LoVo (cell line): ENCODE measurements around the gene LRR1.
A peak's percentile ranks its signal among the peaks of the same experiment; 100 is the strongest.
"Not testable (repeated sequence)": the region's sequence is repeated elsewhere in the genome, so short reads cannot be mapped to it uniquely, and the experiment has no call there.

Experiments
- DNase-seq: peaks from one replicate; pipeline ENCODE4 v3.0.0-alpha.2; 2016; ENCODE audit warnings: low spot score

Gene LRR1

DNA sequence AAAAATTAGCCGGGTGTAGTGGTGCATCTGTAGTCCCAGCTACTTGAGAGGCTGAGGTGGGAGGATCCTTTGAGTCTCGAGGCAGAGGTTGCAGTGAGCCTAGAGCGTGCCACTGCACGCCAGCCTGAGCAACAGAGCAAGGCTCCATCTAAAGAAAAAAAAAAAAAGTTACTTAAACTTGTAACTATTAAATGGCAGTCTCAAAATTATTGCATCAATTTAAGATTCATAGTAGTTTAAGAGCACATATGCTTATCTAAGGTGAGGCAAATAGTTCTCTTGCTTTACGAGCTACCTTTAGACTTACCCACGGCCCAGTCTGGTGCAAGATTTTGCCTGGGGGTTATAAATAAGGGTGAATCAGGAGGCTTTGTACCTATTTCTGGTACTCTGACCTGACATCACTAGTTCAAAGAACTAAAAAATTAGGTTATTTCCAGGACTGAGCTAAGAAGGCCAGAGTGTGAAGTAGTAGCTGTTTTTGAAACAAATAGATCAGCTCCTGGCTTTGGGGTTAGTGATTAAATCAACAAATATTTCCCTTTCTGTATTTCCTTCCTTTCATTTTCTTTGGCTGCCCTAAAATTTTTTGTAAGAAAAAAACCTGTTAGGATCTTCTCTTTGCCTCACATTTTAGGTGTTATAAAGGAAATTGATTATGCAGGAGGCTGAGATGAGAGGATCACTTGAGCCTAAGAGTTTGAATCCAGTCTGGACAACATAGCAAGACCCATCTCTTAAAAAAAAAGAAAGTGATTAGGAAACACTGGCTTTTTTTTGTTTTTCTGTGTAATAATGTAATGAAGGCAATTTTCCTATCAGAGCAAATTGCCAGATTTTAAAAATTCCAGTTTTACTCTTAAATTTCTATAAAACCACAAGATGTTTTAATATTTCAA, 25.4 kb downstream of the LRR1 start:
- peak; percentile 62 for DNase-seq

DNA sequence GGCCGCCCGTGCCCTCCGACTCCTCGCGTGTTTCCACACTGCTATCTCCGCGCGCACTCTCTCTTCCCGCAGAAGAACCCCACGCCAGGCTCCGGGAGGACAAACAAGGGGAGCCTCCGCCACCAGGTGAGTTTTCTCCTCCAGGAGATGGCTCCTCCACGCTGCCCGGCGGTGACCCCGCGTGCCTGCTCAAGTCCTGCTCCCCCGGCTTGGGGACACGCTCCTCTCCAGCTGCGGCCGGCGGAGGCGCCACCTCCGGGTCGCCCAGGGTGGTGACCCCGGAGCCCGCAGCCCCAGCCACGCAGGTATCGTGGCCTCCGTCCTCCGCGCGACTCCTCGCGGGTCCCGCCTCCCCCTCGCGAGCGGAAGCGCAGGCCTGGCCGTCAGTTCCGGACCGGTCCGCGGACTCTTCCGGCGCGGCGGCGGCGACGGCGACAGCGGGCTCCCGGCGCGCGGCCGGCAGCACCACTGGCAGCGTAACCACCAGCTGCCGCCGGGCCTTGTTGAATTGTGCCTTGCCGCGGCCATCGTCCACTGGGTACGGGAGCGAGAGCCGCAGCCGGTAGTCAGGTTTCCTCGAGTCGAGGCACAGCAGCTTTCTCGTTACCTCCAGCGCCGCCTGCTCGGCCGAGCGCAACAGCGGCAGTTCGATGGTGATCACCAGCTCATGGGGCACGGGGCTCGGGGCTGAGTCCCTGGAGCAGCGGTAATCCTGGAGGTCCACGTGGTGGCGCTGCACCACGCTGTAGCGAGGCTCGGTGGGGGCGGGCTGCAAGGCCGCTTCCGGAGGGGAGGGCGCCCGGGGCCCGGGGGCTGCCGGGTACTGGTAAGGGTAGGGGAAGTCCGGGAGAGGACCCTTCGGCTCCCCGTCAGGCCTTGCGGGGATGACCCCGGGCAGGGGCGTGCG, 35.2 kb downstream of the LRR1 start:
- peak; percentile 92 for DNase-seq

DNA sequence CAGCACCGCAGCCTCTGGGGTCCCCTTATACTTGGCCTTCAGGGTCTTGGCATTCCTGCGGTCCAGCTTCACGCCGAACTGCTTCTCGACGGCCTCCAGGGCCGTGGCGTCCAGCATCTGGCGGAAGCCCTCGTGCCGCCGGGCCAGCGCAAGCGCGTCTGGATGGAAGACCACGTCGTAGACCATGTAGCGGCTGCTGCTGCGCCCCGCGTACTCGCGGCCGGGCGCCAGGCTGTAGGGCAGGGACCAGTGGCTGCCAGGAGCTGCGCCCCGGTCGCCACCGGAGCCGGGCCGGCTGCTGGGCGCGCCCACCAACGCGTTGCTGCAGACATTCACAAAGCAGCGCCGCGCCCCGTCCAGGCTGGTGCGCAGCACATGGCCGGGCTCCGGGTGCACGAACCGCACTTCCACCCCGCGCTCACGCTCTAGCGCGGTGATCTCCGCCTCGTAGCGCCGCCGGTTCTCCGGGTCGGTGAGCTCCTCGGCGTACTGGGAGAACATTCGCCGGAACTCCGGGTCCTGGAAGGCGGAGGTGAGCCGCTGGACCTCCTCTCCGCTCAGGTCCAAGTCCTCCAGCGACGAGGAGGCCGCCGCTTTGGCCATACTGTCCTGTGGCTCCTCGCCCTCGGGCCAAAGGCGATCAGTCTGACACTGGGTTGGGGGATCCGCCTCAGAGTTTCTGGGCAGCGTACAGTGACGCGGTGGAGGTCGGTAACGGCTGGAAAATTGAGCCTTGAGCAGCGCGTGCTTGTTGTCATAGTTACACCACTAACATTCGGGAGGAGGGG, 36.0 kb downstream of the LRR1 start, which contains the start of gene DNAAF2:
DNAAF2 (minus strand) TSS at position 698 of the 788 bp plus-strand sequence; CDS start at position 603, 95 bp downstream.
- peak; percentile 62 for DNase-seq

DNA sequence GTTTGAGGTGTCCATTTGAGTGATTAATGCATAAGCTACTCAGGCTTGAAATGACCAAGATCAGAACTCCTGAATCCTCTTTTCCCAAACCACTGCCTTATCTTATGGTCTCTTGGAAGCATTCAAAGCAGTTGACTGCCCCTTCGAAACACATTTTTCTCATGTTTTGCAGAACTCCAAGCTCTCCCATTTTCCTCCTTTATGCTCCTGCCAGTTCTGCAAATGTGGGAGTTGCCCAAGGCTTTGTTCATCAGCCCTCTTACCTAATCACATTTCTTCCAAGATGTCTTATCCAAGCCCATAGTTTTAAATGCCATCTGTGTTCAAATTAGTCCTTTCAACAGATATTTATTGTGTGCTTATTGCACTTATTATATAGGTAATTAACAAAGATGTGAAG, 38.1 kb downstream of the LRR1 start:
- DNase-seq: no peak

- no peak for DNase-seq
Observed at GRCh38 chr14:49637534-49638078, 38.9 kb downstream of the LRR1 start.

DNA sequence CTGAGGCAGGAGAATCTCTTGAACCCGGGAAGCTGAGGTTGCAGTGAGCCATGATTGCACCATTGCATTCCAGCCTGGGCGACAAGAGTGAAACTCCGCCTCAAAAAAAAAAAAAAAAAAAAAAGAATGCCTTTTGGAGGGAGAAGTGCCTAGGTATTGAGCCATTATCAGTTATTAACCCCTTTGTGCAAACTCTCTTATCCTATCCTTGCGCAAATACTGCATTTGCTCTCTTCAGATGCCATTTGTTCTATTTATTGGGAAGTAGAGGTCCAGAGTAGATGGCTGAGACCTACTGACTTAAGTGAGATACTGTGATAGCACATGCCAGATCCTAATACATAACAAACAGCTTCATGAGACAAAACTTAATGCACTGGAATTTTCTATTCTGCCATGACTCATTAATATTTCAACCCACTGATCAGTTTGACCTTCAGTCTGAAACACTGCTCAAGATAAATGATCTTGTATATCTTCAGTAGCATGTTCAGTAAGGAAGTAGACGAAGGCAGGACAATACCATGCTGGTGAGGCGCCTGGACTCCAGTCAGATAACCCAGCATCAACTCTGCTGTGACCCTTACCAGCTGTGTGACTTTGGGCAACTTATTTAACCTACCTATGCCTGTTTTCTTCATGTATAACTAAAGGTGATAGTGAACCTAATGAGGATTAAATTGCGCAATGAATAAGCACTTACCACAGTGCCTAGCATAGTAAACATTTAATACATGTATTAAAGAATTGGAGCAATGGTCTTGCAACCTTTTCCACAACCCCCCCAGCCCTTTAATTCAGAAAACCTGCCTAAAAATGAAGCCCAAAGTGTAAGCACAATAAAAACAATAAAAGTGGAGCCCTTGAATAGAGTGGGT, 42.0 kb downstream of the LRR1 start:
- no peak for DNase-seq

DNA sequence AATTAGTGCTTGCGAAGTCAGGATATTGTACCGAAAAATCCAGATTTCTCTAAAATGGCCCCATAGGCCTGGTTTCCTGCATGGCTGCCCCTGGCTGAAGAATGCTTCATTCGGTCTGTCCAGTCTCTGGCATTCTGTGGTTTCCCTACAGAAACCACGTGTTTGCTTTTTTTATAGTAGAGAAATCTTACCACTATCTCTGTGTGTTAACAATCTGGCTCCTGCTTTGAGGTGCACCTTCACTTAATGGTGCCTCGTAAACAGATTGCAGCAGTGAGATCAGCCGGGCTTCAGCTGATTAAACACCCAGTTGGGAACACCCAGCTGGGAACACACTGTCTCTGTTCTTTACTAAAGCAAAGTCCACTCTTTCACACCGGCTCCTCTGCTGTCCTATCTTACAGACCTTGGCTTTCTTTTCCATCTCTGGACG, 43.0 kb downstream of the LRR1 start:
- DNase-seq: peak; percentile 73

- no peak for DNase-seq
Observed at GRCh38 chr14:49642163-49642562, 43.4 kb downstream of the LRR1 start.

DNA sequence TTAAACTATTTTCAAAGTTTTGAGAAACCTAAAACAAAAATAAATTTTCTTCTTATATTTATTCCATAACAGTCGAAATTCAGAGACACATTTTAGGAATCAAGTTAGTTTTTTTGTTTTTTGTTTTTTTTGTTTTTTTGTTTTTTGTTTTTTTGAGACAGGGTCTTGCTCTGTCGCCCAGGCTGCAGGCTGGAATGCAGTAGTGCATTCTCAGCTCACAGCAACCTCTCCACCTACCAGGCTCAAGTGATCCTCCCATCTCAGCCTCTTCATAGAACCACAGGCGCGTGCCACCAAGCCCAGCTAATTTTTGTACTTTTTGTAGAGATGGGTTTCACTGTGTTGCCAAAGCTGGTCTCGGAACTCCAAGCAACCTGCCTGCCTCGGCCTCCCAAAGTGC, 54.8 kb downstream of the LRR1 start:
- no peak for DNase-seq

DNA sequence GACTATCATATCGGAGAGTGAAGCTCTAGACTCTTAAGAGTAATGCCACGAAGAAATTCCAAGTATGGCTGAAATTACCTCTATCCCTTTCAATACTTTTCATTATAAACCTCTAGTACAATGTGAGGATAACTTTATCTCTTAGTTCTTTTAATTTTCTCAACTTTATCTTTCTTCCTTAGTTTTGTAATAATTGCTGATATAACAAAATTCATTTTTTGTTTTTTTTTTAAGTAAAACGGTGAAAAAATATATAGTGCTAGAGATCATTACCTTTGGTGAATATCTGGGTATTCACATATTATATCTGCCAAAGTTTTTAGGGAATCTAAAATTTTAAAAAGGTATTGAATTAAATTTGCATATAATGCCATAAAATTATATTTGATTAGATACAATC, 55.8 kb downstream of the LRR1 start:
- no peak for DNase-seq

DNA sequence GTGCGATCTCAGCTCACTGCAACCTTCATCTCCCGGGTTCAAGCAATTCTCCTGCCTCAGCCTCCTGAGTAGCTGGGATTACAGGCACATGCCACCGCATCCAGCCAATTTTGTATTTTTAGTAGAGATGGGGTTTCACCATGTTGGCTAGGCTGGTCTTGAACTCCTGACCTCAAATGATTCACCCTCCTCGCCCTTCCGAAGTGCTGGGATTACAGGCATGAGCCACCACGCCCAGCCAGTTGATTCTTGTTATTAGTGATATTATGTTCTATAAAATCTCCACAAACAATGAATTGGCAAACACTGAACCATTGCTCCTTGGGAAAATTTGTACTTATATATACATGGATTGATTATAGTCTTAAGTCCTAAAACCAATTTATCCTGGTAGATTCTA, 58.8 kb downstream of the LRR1 start:
- DNase-seq: not testable (repeated sequence)

DNA sequence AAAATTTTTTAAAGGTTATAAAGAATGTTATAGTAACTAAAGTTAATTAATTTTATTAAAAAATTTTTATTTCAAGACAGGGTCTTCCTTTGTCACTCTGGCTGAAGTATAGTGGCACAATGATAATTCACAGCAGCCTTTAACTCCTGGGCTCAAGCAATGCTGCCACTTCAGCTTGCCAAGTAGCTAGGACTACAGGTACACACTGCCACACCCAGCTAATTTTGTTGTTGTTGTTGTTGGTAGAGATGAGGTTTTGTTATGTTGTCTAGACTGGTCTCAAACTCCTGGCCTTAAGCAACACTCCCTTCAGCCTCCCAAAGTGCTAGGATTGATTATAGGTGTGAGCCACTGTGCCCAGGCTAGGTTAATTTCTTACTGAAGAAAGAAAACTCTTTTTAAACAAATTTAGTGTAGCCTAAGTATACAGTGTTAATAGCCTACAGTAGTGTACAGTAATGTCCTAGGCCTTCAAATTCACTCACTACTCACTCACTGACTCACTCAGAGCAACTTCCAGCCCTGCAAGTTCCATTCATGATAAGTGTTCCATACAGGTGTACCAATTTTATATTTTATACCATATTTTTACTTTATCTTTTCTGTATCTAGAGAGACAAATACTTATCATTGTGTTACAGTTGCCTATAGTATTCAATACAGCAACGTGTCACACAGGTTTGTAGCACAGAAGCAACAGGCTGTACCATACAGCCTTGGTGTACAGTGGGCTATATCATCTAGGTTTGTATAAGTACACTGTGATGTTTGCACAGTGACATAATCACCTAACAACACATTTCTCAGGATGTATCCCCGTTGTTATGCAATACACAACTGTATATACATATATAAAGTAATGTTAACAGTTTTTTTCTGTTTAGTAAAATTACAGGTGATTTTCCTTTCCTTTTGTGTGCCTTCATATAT, 61.1 kb downstream of the LRR1 start:
- no peak for DNase-seq
